LNCAP (cell line): ENCODE data around the gene DAP.

Experiments used
- TF ChIP-seq, protein P1 (sequence below): fragments of 450-650 bp; IDR thresholded peaks from 2 replicates; pipeline ENCODE4 v1.5.1; 2017; ENCODE audit warnings: mild to moderate bottlenecking

DAP gene

DNA sequence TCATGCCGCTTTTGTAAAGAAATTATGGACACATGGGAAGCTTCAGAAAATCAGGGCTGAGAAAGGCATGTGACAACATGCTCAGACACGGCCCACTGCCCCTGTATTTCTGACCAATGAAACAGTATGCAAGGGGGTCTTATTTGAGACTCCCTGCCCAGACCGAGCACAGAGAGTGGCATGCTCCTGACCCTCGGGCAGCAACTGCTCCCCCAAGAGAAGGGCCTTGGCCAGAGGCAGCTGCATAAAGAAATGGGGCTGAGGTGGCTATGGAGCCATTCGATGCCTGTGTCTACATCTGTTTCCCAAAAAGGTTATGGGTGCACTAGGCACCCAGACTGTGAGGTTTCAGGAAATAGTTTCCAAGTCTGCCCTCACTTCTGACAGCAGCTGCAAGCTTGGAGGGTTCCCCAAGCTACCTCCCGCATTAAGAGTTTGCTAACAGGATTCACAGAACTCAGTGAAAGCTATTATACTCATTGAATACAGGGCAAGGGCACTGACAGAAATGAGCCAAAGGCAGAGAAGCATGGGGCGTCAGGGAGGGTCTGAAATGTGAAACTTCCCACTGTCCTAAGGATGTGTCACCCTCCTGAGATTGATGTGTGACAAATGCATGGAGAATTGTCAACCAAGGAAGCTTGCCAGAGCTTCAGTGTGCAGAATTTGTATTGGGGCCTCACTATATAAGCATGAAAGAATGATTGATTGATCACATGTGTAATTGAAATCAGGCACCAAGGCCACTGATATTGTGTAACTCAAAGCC is 94.3 kb downstream of the DAP start:
- TF ChIP-seq, protein P1, sequence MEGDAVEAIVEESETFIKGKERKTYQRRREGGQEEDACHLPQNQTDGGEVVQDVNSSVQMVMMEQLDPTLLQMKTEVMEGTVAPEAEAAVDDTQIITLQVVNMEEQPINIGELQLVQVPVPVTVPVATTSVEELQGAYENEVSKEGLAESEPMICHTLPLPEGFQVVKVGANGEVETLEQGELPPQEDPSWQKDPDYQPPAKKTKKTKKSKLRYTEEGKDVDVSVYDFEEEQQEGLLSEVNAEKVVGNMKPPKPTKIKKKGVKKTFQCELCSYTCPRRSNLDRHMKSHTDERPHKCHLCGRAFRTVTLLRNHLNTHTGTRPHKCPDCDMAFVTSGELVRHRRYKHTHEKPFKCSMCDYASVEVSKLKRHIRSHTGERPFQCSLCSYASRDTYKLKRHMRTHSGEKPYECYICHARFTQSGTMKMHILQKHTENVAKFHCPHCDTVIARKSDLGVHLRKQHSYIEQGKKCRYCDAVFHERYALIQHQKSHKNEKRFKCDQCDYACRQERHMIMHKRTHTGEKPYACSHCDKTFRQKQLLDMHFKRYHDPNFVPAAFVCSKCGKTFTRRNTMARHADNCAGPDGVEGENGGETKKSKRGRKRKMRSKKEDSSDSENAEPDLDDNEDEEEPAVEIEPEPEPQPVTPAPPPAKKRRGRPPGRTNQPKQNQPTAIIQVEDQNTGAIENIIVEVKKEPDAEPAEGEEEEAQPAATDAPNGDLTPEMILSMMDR, result no peak

DNA sequence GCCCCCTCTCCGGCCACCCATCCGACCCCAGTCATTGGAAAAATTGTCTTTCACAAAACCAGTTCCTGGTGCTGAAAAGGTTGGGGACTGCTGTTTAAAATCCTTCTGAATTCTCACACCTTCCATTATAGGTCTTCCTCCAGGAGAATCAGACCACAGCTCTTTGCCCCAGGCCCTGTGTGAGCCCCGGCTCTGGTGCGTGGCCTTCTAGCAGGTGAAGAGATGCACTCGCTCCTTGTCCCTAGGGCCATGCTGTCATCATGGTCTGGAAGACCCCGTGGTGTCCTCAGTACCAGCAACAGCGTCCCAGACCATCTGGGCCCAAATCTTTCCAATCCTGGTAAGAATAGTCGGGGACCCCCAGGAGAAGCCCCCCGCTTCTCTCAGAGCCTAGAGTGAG is 95.2 kb downstream of the DAP start:
- TF ChIP-seq, protein P1, result no peak

DNA sequence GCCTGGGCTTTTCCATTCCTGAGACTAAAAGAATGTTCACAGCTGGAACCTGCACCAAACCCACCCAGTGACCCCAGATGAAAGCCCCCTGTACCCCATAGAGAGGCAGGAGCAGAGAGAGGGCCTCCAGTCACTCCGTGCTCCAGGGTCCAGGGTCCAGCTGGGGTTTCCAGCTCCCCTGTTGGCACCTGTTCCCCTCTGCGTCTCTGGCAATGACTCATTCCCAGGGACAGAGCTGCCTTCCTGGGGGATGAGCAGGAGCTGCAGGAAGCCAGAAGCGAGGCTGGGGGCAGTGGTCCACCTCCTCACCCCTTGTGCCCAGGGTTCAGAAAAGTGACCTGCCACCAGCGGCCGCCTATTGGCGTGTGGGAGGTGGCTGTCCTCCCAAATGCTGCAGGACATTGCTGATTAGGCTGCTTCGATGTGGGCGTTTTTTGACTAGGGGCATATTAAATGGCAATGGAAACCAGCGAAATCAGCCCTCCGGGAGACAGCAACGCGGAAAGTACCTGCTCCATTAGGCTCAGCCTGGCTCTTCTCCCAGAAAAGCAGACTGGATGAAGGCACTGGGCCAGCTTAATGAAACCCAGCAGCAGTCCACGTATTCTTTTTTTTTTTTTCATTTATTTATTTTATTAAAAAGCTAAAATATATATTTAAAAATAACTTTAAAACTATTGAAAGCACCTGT is 97.4 kb downstream of the DAP start:
- TF ChIP-seq, protein P1, result no peak

DNA sequence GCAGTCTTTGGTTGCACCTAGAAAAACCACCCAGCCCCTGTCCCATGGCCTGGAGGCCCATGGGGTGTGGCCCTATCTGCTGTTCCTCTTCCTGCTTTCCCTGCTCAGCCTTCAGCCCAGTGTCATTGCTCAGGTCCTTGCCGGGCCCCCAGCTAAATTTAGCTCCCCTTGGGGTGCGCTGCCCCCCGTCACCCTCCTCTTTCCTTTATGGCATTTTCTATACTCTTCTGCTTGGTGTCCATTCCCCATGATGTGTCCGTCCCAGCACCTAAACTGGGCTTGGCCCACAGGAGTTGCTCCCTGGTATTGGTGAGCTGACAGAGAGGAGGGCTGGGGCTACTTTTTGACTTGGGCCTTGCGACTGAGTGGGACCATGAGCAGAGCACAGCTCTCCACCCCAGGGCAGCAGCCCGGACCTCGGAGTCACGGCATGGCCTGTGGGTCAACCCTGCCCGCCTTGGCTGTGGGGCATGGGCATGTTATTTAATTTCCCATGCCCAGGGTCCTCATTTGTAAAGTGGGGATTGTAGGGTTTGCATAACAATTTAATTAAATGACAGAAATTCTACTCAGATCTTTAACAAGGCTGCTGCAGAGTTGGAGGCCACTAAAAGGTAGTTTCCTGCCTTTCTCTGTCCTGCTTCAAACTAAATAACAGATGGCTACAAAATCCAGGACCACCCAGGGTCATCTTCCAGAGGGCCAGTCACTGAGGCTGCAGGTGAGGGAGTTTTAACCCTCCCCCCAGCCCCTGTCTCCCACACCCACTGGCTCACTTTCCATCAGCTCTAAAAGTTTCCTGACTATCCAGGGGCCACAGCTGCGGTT is 98.2 kb downstream of the DAP start:
- TF ChIP-seq, protein P1, result no peak

DNA sequence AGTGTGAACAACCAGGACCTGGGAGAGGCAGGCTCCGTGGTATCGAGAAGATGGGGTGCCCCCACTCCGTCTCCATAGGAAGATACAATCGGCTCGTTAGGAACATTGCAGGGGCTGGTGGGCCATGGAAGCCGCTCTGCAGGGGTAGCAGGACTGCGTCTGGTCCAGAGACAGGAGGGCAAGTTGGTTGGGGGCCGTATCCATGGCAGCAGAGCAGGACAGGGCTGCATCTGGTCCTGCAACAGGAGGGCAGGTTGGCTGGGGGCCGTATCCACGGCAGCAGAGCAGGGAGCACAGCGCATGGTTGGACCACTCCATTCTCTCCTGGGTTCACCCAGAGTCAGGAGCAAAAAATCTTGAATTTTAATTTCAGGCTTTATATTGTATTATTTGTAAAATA is 99.0 kb downstream of the DAP start:
- TF ChIP-seq, protein P1, result no peak

DNA sequence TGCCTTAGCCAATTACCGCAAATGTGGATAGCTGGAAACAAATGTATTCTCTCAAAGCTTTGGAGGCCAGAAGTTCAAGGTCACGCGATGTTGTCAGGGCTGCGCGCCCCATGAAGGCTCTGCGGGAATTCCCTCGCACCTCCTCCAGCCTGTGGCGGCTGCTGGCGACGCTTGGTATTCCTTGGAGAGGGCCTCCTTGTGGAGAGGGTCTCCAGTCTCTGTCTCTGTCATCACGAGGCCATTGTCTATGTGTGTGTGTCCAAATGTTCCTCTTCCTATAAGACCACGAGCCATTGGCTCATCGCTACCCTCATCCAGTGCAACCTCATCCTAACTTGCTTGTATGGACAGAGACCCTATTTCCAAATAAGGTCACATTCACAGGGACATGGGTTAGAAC is 99.6 kb downstream of the DAP start:
- TF ChIP-seq, protein P1, result no peak

DNA sequence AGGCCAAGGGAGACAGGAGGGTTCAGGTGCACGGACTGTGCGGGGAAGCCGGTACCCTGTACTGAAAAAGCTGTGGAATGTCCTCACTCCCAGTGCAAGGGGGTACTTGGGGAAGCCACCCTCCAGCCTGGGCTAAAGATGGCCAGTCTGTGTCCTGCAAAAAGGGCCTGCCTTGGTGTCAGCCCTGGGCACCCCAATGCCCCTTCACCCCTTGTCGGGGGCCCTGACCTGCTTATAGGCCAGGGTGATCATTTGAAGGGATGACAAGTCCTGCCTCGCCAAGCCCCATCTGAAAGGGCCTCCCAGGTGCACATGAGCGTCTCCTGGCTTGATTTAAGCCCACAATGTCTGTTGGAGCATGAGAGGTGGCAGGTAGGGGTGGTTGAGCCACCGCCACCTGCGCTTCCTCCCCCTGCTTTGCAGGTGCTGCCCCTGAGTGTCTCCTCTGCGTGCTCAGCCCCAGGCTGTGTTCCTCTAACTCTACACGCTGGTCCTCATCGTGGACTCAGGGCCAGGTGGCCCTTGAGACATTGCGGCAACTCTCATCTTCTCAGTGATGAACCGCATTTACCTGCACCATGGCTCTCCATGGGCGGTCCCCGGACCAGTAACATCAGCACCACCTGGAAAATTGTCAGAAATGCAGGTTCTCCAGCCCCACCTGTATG is 100.2 kb downstream of the DAP start:
- TF ChIP-seq, protein P1, result no peak
